DMS53 treated with DMSO at 0.1 percent for 48 hours (cell line): Measurements from ENCODE around the gene KRTAP10-2.

Experiments
- DNase-seq: peaks from one replicate; lab custom pipeline; 2025; ENCODE audit not compliant: unreplicated experiment; lab: John Stamatoyannopoulos, UW

The KRTAP10-2 gene

DNA sequence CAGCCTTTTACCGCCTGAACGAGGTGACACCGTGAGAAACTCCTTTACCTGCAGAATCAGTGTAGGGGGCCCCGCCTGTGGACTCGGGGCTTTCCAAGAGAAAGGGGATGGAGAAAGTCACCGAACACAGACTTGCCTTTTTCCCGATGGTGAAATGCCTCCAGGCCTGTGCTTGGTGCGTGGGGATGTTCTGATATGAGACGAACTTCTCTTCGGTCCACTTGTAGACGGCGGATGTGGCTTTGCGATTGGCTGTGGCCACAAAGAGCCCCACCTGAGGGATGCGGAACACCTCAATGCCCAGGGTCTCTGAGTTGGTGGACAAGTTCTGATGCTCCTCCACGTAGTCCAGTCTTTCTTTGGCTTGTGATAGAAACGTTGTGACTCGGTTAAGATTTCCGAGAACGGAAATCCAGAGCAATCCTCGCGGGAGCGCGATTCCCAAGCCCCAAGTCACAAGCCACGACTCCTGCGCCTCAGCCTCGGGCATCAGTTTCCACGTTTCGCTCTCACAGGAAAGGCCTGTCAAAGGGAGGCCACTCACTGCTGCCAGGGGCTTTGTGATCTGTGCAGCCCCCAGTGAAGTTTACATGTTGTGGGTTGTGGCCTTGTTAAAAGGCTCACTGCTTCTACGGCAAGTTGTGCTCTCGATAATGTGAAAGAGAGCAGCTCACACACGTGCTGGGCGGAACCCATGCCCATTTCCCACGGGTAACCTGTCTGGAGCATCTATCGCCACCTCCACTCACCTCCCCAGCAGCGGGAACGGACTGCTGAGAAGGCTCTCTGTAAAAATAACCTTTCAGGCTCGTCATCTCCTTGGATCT, 23.9 kb downstream of the KRTAP10-2 start:
- no peak for DNase-seq

DNA sequence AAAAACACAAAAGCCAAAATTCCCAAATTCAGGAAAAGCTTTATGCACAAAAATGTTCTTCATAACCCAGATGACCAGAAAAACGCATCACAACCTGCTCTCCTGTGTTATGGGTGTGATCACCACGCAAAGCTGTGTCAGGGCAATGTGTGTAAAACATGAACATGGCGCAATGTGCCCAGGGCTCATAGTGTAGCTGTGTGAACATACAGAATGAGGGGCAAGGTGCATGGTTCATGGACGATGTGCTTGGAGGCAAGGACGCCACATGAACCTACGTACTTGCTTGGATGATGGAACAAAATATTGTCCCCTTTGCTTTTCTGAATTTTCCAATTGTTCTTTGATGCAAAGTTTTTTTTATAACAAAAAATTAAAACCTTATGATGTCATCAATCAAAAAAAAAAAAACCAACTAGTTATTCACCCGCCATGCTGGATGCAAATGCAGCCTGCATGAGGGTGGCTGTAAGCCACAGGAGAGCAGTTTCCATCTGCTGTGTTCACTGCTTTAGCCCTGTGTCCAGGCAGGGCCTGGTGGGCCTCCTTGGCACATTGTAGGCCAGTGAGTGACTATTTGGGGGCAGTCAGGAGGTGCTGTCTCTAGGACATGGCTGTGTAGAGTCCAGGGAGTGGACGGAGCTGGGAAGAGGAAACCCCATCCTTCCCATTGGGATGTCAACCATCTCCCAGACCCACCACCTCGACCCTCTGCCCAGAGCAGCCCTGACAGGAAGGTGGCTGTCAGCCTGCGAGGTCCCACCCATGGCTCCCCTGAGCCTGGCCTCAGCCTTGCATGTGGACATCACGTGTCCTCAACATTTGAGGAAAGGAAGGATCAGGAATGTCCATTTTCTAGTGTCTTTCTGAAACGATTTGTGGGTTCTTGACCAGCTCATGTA, 25.0 kb downstream of the KRTAP10-2 start:
- no peak for DNase-seq

GRCh38 chr21:44525391-44526095, 25.8 kb downstream of the KRTAP10-2 start:
- DNase-seq: no peak

- DNase-seq: no peak
These were observed 26.6 kb downstream of the KRTAP10-2 start for GRCh38 chr21:44524414-44525371.

DNA sequence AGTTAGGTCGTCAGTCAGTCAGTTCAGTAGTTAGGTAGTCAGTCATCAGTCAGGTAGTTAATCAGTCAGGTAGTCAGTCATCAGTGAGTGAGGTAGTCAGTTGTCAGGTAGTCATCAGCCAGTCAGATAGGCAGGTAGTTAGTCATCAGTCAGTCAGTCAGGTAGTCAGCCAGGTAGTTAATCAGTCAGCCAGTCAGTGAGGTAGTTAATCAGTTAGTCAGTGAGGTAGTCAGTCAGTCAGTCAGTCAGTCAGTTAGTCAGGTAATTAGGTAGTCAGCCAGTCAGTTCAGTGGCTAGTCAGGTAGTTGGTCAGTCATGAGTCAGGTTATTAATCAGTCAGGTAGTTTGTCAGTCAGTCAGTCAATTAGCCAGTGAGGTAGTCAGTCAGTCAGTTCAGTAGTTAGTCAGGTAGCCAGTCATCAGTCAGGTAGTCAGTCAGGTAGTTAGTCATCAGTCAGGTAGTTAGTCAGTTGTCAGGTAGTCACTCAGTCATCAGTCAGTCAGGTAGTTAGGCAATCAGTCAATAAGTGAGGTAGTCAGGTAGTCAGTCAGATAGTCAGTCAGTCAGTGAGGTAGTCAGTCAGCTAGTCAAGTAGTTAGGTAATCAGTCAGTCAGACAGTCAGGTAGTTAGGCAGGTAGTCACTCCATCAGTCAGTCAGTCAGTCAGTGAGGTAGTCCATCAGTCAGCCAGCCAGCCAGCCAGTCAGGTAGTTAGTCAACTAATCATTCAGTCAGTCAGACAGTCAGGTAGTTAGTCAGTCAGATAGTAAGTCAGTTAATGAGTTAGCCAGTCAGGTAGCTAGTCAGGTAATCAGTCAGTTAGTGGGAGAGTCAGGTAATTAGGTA, 27.5 kb downstream of the KRTAP10-2 start:
- DNase-seq: no peak

DNA sequence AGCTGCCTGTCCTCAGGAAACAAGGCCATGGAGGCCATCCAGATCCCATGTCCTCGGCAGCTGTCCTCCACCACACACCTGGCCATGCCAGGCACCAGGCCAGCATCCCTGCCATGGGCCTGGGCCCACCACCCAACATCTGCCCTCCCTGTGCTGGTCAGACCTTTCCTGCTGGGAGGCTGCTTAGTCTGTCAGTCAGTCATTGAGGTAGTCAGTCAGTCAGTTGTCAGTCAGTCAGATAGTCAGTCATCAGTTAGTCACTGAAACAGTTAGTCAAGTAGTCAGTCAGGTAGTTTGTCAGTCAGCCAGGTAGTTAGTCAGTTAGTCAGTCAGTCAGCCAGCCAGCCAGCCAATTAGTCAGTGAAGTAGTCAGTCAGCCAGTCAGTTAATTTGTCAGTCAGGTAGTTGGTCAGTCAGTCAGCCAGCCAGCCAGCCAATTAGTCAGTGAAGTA, 28.5 kb downstream of the KRTAP10-2 start:
- DNase-seq: no peak

GRCh38 chr21:44521928-44522752, 29.2 kb downstream of the KRTAP10-2 start:
- DNase-seq: no peak

DNA sequence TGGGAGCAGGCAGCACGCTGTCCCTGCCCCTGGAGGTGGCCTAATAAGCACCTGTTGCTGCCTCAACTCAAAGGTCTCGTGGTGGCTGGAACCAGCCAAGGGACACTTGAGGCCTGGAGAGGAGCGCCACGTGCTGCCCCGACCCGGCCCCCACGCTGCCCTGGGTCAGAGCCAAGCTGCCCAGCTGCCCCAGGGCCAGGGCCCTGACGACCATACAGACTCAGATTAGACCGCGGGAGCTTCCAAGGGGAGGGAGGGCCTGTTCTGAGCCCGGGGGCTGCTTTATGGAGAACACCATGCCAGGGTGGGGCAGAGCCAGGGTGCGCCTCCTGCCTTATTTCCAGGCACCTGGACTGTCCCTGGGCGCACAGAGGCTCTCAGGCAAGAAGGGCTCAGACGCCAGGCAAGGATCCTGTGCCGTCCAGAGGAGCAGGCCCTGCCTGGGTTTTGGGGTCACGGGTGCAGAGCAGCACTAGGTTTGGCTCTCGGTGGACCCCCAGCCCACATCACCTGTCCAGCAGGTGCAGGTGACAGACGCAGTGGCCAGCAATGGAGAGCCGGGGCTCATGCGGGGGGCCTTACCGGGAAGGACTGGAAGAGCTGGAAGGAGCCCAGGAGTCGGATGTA, 29.9 kb downstream of the KRTAP10-2 start:
- no peak for DNase-seq

DNA sequence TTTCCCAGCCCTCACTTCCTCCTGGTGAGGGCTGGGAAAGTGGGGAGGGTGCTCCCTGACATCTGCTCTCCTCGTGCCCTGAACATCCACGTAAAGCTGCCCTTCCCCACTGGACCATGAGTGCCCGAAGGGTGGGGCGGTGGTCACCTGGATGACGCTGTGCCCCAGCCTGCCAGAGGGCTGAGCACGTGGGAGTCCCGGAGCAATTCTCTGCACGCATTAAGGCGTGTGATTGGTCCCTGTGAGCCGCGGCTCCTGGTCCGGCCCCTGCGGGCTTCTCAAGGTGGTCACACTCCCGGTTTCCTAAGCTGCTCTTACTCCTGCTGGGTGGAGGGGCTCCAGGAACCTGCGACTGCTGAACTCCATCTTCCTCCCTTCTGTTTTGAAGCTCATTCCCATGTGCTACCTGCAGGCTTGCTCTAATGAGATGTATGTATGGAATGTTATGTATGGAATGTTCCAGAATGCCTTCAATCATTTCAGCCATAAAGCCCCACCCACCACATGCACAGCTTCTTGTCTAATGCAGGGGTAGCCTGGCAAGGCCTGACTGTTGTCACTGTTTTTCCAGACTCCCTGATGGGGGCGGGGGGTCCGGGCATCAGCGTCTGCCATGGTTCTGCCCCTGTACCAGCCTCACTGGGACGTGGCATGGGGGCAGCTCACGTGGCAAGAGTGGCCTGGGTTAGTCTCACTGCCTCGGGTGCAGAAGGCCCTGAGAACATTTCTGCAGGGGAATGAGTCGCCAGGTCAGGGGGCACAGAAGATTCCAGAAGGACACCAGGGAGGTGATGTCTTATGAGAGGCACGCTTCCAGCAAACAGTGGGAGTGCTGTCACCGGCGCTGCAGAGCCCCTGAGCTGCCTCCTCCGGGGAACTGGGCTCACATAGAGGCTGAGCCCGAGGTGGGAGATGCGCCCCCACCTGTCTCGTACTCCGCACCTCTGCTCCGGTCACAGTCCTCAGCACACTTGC, 30.7 kb downstream of the KRTAP10-2 start:
- DNase-seq: no peak

DNA sequence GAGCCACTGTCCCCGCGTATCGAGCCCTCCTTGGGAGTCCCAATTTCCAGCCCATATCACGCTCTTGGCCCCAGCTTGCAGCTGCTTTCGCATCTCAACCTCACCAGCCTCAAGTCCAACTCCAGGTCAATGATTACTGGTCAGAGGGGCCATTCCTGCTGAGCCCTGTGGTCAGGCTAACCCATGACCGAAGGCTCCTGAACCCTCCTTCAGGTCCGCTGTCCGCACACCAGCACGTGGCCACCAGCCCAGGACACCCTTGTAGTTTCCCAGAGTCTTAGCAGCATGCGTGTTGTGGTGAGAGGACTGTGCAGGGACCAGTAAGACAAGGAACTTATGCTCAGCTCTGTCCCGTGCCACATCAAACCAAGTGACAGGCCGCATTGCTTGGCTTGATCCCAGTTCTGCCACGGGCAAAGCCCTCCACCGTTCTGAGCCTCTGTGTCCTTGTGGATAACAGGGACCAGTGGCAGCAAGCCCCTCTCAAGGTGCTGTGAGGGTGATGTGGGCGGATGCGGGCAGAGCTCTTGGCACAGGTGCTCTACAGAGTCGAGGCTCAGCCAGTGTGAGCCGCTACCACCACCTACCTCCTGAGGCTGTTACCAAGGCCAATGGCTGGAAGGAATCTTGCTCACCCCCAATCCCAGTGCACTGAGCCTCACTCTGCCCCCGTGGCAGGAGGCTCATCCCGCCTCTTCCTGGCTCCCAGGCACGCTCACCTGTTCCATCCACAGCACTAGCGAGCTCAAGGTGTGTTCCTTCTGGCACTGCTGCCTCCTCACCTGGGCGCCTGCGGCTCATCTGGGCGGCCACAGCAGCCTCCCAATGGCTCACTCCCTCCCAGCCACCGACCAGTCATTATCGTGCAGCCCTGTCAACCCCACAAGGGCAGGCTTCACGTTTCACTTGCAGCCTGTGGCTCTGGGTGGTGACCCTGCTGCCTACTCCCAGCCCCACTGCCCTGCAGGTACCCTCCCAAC, 31.7 kb downstream of the KRTAP10-2 start:
- DNase-seq: no peak

DNA sequence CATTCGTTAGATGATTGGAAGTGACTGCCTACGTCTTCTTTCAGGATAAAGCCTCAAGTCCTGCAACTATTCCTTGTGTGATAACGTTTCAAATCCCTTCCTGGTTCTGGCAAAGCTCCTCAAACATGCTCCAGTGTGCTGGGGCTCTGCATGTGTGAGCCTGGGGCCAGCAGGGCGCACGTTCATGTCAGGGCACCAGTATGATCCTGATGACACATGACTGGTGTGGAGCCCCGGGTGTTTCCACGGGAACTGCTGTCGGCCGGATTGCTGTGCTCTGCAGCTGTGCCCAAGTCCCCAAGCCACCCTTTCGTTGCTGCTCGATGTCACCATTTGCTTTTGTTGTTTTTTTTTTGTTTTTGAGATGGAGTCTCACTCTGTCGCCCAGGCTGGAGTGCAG, 32.6 kb downstream of the KRTAP10-2 start:
- DNase-seq: no peak

DNA sequence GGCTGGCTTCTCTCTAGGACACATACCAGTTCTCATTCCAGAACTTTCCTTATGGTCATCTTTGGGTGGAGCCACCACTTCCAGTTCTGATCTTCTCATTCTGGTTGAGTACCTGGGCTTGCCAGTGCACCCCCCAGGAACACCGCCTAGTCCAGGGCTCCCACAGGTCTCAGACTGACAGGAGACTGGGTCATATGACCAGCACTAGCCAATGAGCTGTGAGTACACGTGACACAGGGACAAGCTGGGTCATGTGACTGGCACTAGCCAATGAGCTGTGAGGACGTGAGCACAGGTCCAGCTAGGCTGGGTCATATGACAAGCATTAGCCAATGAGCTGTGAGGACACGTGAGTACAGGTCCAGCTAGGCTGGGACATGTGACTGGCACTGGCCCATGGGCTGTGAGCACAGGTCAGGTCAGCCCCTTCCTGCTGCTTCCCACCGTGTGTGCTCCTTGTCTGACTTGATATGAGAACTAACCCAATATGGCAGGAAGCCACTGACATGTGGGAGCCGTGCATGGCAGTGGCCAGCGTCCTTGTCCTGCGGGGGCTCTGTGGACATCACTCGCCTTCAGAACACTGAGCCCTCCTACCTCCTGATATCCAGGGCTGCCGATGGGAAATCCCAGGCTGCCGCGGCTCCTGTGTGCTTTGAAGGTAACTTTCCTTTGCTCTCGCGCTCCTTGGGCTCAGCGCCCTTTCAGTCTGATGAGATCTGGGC, 34.0 kb downstream of the KRTAP10-2 start:
- DNase-seq: no peak

DNA sequence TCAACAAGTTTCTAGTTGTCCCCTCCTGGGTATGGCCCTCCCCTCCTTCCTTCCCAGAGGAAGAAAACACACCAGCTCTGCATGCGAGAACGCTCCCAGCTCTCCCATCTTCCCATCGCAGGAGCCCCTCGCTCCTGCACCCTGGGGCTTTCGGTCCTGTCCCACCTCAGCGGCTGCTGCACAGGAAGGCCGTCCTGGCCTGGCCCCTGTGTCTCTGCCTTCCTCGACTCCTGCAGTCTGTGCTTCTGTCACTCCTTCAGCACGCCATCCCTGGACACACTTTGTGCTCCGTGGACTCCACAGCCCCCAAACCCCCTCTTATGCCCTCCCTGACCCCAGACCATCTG, 34.5 kb downstream of the KRTAP10-2 start:
- no peak for DNase-seq

- DNase-seq: no peak
These were observed 35.0 kb downstream of the KRTAP10-2 start for GRCh38 chr21:44516342-44516741.
